GM12875 (cell line): ENCODE data around the gene SCFD2.
"Not testable (repeated sequence)": the region's sequence is repeated elsewhere in the genome, so short reads cannot be mapped to it uniquely, and the experiment has no call there.

Source experiments
- H3K4me3 ChIP-seq: one replicate; pipeline ENCODE4 v1.5.1; 2011; ENCODE audit warnings: low read depth, low read length, control low read depth
- TF ChIP-seq, protein P1 (sequence below): IDR thresholded peaks from 2 replicates; pipeline ENCODE4 v1.5.1; 2011; ENCODE audit warnings: low read depth, mild to moderate bottlenecking, control low read depth, inconsistent platforms, low read length, moderate library complexity, borderline replicate concordance; ENCODE audit not compliant: insufficient read depth

SCFD2 gene

DNA sequence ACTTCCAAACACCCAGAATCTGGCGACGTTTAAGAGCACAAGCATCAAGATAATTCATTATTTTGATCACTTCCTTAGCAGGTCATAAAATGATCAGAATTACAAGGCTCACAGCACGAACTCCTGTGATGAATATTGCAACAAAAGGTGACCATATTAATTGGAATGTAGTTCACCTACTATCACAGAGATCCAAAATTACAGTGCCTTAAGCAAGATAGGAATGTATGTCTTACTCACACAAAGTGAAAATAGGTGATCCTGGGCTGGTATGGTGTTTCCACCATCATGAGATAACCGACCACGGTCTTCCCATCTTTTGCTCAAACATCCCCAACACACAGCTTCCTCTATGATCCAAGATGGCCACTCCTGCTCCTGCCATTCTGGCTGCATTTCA, 131.2 kb downstream of the SCFD2 start:
- no peak overlapping the region for H3K4me3 ChIP-seq
- TF ChIP-seq, protein P1, sequence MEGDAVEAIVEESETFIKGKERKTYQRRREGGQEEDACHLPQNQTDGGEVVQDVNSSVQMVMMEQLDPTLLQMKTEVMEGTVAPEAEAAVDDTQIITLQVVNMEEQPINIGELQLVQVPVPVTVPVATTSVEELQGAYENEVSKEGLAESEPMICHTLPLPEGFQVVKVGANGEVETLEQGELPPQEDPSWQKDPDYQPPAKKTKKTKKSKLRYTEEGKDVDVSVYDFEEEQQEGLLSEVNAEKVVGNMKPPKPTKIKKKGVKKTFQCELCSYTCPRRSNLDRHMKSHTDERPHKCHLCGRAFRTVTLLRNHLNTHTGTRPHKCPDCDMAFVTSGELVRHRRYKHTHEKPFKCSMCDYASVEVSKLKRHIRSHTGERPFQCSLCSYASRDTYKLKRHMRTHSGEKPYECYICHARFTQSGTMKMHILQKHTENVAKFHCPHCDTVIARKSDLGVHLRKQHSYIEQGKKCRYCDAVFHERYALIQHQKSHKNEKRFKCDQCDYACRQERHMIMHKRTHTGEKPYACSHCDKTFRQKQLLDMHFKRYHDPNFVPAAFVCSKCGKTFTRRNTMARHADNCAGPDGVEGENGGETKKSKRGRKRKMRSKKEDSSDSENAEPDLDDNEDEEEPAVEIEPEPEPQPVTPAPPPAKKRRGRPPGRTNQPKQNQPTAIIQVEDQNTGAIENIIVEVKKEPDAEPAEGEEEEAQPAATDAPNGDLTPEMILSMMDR: no peak

GRCh38 chr4:53234111-53234510, 131.8 kb downstream of the SCFD2 start:
- no peak overlapping the region for H3K4me3 ChIP-seq
- TF ChIP-seq, protein P1: no peak

- no peak overlapping the region for H3K4me3 ChIP-seq
- TF ChIP-seq, protein P1: no peak
Observed at GRCh38 chr4:53233114-53233795, 132.6 kb downstream of the SCFD2 start.

DNA sequence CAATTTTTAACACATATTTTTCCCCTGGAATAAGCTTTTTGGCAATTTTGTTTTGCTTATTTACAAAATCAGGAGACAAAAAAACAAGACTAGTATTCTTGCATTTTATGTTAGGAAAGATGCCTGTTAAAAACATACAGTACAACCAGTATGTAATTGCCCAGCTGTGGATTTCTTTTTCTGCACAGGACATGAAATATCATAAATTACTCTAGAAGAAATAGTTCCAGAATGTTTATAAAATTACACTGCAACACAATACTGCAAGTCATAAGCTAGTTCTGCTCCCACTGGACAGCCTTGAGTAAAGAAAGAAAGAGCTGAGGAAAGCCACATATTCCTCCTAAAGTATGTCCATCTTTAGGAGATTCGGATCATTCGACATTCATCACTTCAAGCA, 133.5 kb downstream of the SCFD2 start:
- TF ChIP-seq, protein P1: no peak
- H3K4me3 ChIP-seq: no peak overlapping the region

GRCh38 chr4:53228036-53228435, 137.8 kb downstream of the SCFD2 start:
- TF ChIP-seq, protein P1: no peak

GRCh38 chr4:53227451-53227850, 138.4 kb downstream of the SCFD2 start:
- TF ChIP-seq, protein P1: no peak

More at GRCh38 chr4:53228036-53228435, 137.8 kb downstream of the SCFD2 start:
- no peak overlapping the region for H3K4me3 ChIP-seq

DNA sequence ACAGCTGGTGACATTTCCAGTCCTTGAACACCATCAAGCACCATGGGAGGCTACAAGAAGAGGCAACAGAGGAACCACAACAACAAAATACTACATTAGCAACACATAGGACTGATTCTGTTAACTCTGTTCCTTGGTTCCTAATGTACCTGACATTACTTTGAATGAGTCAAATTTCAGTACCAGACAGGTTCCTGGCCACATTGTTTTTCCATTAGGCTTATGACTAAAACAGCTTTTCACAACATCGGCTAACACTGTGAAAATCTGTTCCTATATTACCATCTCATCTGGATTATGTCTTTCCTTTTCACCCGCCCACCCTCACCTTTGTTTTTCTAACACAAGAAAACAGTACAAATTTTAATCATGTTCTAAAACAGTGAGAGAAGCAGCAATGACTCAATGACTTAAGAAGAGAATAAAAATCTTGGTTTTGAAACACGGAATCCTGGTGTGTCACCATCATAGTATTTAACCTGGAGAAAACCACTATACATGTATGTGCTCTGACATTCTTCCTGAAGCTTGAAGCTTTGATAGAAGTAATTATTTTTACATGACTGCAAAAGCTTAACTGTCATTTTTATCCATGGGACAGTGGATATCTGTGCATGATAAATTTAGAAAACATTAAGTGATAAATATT, 143.9 kb downstream of the SCFD2 start:
- no peak overlapping the region for H3K4me3 ChIP-seq
- TF ChIP-seq, protein P1: no peak

More at GRCh38 chr4:53227451-53227850, 138.4 kb downstream of the SCFD2 start:
- H3K4me3 ChIP-seq: no peak overlapping the region

- H3K4me3 ChIP-seq: not testable (repeated sequence)
Observed at GRCh38 chr4:53219148-53219547, 146.7 kb downstream of the SCFD2 start.
